Measurements from ENCODE around the gene ICA1. TPM values are rescaled to one million over a fixed set of nuclear protein-coding genes. Genes with fewer than 3 reads are reported as not detected.

The ICA1 gene
- total RNA-seq, 1 donor from 2014 or later, result 4.3 TPM

- no peak for DNase-seq (ENCODE audit: low spot score)
Observed at GRCh38 chr7:8161364-8161828, 100.6 kb downstream of the ICA1 start.

- DNase-seq (ENCODE audit: low spot score), result peak; percentile 40
Observed at GRCh38 chr7:8160779-8161345, 101.1 kb downstream of the ICA1 start.

- no peak for DNase-seq (ENCODE audit: low spot score)
Observed at GRCh38 chr7:8160250-8160649, 101.7 kb downstream of the ICA1 start.

DNA sequence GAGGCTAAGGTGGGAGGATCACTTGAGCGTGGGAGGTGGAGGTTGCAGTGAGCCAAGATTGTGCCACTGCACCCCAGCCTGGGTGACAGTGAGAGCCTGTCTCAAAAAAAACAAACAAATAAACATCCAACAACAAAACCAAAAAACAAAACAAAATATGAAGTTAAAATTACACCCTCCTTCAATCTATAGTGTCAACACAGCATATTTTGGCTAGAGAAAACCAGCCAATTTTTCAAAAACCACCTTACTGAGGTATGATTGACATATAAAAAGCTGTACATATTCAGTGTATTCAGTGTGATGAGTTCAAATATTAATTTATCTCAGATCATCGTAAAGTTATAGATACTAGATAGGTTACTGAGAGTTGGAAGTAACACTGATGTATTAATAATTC, 102.4 kb downstream of the ICA1 start:
- DNase-seq (ENCODE audit: low spot score), result no peak

- DNase-seq (ENCODE audit: low spot score), result no peak
Observed at GRCh38 chr7:8157296-8157695, 104.7 kb downstream of the ICA1 start.

GRCh38 chr7:8155836-8156235, 106.1 kb downstream of the ICA1 start:
- DNase-seq (ENCODE audit: low spot score), result no peak

GRCh38 chr7:8154272-8154671, 107.7 kb downstream of the ICA1 start:
- DNase-seq (ENCODE audit: low spot score), result no peak

DNA sequence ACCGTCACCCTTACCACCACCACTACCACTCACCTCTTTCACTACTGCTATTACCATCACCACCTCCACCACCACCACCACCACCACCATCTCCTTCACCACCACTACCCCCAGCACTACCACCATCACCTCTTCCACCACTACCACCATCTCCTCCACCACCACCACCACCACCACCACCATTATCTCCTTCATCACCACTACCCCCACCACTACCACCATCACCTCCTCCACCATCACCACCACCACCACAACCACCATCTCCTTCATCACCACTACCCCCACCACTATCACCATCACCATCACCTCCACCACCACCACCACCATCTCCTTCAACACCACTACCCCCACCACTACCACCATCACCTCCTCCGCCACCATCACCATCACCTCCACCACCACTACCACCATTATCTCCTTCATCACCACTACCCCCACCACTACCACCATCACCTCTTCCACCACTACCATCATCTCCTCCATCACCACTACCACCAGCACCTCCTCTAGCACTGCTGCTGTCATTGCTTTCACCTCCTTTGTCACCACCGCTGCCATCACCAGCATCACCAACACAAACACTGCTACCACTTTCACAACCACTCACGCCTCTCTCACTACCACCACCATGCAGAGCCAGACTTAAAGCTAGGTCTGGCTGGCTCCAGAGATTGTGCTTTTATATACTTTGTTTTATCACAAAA, 109.3 kb downstream of the ICA1 start:
- no peak for DNase-seq (ENCODE audit: low spot score)

GRCh38 chr7:8151161-8151725, 110.7 kb downstream of the ICA1 start:
- no peak for DNase-seq (ENCODE audit: low spot score)

GRCh38 chr7:8149222-8149621, 112.7 kb downstream of the ICA1 start:
- peak; percentile 15 for DNase-seq (ENCODE audit: low spot score)

- DNase-seq (ENCODE audit: low spot score), result no peak
Observed at GRCh38 chr7:8147760-8148463, 114.1 kb downstream of the ICA1 start.

- no peak for DNase-seq (ENCODE audit: low spot score)
Observed at GRCh38 chr7:8146788-8147413, 115.1 kb downstream of the ICA1 start.

GRCh38 chr7:8146106-8146787, 115.7 kb downstream of the ICA1 start:
- no peak for DNase-seq (ENCODE audit: low spot score)

GRCh38 chr7:8144856-8145255, 117.1 kb downstream of the ICA1 start:
- DNase-seq (ENCODE audit: low spot score), result no peak

- DNase-seq (ENCODE audit: low spot score), result no peak
Observed at GRCh38 chr7:8143151-8143874, 118.7 kb downstream of the ICA1 start.

GRCh38 chr7:8142477-8142876, 119.5 kb downstream of the ICA1 start:
- no peak for DNase-seq (ENCODE audit: low spot score)

DNA sequence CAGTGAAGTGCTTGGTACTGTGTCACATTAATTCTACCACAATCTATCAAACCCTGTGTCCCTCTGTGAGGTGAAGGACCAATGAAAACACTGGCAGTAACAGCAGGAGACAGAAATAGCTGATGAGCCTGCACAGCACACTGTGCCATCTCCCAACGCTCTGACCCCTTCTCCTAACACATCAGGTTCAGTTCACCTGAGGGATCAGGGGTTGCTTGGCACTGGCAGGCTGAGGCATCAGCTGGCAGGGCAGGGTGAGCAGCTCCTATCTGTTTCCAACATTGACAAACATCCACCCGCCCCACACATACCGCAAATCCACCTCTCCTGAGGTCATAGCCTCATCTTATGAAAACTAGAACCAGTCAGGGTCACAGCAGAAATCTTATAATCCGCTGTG, 120.9 kb downstream of the ICA1 start:
- DNase-seq (ENCODE audit: low spot score), result no peak

GRCh38 chr7:8136051-8136730, 125.8 kb downstream of the ICA1 start:
- DNase-seq (ENCODE audit: low spot score), result no peak

GRCh38 chr7:8135417-8135816, 126.5 kb downstream of the ICA1 start:
- DNase-seq (ENCODE audit: low spot score), result no peak

DNA sequence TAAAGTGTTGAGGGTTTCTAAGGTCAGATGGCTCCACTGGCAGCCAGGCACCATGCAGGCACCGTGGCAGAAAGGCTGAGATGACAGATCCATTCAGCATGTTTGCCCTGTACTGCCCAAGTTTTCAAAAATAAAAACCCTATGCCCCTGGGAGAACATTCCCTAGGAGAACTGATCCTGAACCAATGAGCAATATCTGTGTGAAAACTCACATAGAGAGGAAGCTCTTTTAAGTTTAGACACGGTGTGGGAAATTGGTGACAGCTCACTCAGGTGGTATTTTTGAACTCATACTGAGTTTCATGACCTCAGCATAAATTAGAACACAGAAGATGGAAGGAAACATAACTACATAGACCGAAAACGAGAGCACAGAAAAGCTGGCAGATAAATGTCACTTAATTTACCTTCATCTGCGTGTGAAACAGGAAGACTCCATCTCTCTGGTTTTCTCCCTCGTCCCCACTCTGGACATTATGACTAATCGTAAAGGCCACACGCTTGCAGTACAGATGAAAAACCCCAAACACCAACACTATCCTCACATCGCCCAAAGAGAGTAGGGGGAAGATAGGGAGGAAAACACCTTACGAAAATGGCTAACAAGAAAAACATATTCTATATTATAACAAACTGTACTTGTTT, 127.8 kb downstream of the ICA1 start:
- no peak for DNase-seq (ENCODE audit: low spot score)

All from umbilical cord (tissue), 2 donors.